GM19372 (cell line): Measurements from ENCODE around the gene SRP14.
"Not testable (repeated sequence)": the region's sequence is repeated elsewhere in the genome, so short reads cannot be mapped to it uniquely, and the experiment has no call there.

ENCODE experiments used
- ATAC-seq: cut with Tn5 transposase; IDR thresholded peaks from one replicate; pipeline ENCODE4 v1.9.1; 2021; ENCODE audit warnings: mild to moderate bottlenecking, low read depth, moderate library complexity; ENCODE audit not compliant: unreplicated experiment

Gene SRP14

GRCh38 chr15:40032125-40032839, 6.7 kb downstream of the SRP14 start:
- ATAC-seq = no peak

DNA sequence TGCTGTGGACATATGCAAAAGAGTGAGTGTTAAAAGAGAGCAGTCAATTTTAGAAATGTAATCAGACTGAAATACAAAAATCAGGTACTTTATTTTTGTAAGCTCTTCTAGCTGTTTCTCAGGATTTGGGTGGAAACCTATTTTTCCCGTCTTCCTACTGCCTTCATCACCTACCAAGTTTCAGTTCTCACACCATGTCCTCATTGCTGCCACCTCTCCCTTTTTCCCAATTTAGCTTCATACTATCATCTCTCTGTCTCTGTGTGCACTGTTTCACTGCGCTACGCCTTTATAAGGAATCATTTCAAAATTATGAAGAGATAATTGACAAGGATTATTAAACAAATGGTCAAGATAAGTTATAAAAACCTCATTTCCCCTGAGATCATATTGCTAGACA, 7.7 kb downstream of the SRP14 start:
- ATAC-seq = no peak

GRCh38 chr15:40029979-40030893, 8.7 kb downstream of the SRP14 start:
- ATAC-seq = no peak

GRCh38 chr15:40028853-40029252, 10.1 kb downstream of the SRP14 start:
- ATAC-seq = no peak

DNA sequence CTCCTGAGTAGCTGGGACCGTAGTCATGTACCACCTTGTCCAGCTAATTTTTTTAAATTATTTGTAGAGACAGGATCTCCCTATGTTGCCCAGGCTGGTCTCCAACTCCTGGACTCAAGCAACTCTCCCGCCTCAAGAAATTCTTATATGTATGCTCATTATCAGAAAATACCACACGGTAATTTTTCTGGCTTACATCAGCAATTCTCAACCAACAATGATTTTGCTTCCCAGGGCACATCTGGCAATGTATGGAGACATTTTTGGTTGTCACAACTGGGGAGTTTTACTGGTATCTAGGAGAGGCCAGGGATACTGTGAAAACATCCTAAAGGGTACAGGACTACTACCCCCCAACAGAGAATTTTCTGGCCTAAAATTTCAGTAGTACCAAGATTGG, 10.8 kb downstream of the SRP14 start:
- ATAC-seq = no peak

DNA sequence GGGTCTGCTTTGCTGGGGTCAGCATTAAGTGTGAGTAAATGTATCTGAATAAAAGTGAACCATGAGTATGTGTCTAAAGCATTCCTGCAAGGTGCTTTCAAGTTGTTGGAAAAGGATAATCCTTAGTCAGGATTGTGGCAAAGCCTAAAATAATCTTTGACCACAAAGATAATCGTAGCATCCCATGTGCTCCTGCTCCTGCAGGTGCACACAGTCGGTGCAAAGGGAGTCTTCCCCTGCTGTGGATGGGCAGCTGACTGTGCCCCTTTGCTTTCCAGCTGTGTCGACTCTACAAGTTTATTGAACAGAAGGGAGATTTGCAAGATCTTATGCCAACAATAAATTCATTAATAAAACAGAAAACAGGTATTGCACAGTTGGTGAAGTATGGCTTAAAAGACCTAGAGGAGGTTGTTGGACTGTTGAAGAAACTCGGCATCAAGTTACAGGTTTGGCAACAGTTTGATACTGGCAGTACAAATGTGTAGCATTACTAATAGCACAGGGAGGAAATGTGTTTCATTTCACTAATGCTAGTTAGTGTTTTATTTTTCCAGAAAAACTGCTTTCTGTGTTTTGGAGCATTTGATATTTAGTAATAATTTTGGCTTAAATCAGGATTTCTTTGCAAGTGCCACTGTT, 22.6 kb downstream of the SRP14 start:
- no peak for ATAC-seq

- no peak for ATAC-seq
These were observed 24.6 kb downstream of the SRP14 start for GRCh38 chr15:40014390-40014789.

DNA sequence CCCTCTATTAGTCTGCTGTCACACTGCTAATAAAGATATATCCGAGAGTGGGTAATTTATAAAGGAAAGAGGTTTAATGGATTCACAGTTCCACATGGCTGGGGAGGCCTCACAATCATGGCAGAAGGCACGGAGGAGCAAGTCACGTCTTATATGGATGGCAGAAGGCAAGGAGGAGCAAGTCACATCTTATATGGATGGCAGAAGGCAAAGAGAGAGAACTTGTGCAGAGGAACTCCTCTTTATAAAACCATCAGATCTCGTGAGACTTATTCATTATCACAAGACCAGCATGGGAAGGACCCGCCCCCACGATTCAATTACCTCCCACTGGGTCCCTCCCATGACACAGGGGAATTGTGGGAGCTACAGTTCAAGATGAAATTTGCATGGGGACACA, 25.6 kb downstream of the SRP14 start:
- ATAC-seq = not testable (repeated sequence)

DNA sequence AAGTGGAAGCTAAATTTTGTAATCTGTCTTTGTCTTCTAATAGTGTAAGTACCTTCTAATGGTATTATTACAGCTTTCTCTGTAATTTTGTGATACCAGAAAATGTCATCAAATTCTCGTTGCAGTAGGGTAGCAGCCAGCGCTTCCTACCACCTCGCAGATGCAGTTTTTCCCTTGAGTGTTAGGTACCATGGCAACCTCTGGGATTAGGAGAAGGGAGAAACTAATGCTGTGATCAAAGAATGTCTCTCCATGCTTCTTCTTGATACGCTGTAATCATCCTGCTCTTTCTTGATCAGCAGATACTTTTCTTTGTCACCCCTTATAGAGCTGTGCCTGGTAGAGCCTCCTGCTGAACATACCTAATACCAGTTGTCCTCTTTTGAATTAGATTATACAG, 27.7 kb downstream of the SRP14 start:
- ATAC-seq = no peak

- ATAC-seq = no peak
These were observed 28.3 kb downstream of the SRP14 start for GRCh38 chr15:40010686-40011085.

- ATAC-seq = no peak
These were observed 30.8 kb downstream of the SRP14 start for GRCh38 chr15:40008061-40008765.

DNA sequence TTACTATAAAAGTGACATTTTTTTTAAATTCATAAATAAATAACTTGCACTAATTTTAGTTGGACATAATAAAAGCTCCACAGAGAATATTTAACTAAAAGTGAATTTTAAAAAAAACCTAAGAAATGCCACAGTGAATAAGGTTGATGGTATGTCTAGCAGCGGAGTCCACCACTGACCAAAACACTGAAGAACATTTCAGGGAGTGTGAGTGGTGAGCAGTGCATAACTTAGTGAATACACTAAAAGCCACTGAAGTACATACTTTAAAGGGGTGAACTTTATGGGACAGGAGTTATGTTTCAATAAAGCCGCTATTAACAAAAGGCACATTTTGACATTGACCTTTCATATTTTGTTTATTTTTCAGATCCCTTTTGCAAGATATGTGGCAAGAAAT, 32.3 kb downstream of the SRP14 start:
- ATAC-seq = no peak

GRCh38 chr15:40006003-40006402, 33.0 kb downstream of the SRP14 start:
- ATAC-seq = no peak

DNA sequence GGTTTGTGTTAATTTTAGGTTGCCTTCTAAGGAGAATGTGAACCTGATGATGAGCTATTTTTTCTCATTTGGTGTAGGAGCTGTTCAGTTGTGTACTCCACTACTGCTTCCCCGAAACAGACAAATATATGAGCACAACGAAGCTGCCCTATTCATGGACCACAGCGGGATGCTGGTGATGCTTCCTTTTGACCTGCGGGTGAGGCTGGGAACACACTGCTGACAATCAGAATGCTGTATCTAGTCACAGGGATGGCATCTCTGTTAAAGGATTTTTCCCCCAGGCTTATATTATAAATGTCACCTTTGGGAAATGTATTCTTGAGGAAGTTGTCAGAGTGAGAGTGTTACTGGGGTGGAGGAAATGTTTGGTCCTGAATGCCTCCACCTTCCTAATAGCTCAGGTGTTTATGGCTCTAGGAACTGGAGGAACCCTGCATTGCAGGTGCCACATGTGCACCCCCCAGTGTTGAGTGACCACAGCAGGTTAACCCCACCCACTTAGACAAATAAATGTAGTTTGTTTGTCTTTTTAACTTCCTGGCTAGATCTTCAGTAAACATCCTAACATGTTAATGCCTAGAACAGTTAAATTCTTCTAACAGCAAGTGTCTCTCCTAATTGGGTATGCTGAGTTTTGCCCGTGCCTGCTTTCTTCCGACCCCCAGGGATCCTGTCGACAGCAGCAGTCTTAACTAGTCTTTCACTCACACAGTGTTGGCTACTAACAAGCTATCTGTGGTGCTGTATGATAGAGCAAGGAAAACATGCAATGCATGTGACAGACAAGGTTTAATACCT, 35.7 kb downstream of the SRP14 start:
- ATAC-seq = no peak

GRCh38 chr15:40002295-40002694, 36.7 kb downstream of the SRP14 start:
- no peak for ATAC-seq

DNA sequence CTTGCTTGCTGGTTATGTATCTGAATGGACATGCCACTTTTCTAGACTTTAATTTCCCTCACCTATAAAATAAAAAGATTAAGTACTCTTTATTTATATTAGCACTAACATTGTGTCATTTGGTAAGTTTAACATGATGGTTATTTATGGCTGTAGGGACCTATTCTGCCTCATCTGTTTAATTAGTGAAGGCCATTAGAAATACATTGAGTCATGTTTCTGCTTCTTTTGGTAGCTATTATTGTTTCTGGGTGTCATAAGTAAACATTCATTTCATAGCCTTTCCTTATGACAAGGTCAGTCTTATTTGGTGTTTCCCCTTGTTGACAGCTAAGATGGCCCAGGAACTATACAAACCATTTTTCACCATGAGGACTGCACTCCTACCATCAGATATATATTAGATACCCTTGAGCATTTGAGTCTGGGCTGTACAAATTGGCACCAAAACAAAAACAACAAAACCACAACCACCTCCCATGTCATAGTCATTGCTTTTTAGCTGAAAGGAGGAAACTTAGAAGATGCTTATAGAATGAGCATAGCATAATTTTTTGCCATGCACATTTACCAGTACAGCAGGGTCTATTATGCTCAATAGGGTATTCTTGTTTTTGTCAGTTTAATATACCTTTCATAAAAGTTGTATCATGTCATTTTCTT, 39.3 kb downstream of the SRP14 start:
- no peak for ATAC-seq

DNA sequence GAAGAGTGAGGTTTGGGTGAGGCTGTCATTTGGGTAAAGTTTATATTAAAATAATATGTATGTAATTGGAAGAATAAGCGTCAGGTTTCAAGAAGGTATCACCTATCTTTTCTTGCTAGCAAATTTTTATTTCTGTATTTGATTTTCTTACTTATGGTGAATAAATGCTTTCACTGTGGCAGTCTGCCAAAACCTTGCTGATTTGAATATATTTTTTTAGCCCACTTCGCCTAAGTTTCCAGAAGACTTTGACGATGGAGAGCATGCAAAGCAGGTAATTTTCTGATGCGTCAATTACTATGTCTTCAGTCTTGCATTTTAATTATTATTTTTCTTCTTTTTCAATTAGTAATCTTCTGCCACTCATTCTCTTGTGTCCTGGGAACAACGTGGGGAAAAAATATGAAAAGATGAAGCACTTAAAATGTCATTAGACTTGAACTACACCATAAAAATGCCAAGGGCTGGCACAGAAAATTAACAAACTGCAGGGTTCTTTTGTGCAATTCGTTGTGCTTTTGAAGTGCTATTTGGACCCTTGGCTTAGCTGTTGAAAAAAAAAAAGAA, 40.4 kb downstream of the SRP14 start:
- no peak for ATAC-seq

- no peak for ATAC-seq
These were observed 41.3 kb downstream of the SRP14 start for GRCh38 chr15:39997639-39998038.

DNA sequence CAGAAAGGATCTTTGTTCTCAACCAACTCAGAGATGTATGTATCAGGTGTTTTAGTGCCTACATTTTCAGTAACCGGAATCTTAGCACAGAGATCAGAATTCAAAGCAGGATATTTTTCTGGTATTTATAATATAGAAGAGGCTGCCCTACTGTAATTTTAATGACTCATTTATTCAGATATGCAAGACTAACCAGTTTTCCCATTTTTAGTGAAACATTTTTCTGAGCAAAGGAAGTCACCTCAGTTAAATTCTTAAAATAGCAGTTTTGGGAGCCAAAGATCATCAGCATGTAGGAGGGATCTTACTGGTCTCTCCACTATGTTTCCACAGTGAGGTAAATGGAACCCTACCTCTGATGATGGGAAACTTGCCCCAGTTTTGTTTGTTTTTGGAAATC, 42.0 kb downstream of the SRP14 start:
- ATAC-seq = no peak
